Measurements from ENCODE around the gene N4BP2.

GRCh38 chr4:40190465-40190864, 133.8 kb downstream of the N4BP2 start:
- TF ChIP-seq CTCF (conservative IDR thresholded peaks at IDR 0.05; ENCODE audit: low read depth, low read length) (no peak), EZH2 (IDR thresholded peaks at IDR 0.05; ENCODE audit: low read length, unreplicated experiment) (no peak), EZH2phosphoT487 (IDR thresholded peaks at IDR 0.05; ENCODE audit: borderline replicate concordance, low read length) (no peak)

Data from PC-3 (cell line).